Measurements from ENCODE around the gene APLN.

GRCh38 chrX:129659141-129659540 is 4.4 kb upstream of the APLN start:
- TF ChIP-seq YY1 (IDR thresholded peaks at IDR 0.05; ENCODE audit: insufficient read depth, insufficient read length) (no peak), SUZ12 (IDR thresholded peaks at IDR 0.05; ENCODE audit: extremely low read depth, insufficient read depth, insufficient read length) (no peak)

All from NT2/D1 (cell line).